Fibroblast of upper back skin (primary cell): ENCODE results near the gene GUCY1A2.

ENCODE experiments used
- DNase-seq: peaks from one replicate; pipeline ENCODE4 v3.0.0-alpha.2; 2013

GUCY1A2 gene

GRCh38 chr11:106625566-106625965 lies 392.7 kb downstream of the GUCY1A2 start:
- peak; percentile 77 for DNase-seq

- peak; percentile 33 for DNase-seq
Measured at GRCh38 chr11:106624377-106624776, 393.9 kb downstream of the GUCY1A2 start.
